ENCODE data around the gene CDCA5.

The CDCA5 gene

DNA sequence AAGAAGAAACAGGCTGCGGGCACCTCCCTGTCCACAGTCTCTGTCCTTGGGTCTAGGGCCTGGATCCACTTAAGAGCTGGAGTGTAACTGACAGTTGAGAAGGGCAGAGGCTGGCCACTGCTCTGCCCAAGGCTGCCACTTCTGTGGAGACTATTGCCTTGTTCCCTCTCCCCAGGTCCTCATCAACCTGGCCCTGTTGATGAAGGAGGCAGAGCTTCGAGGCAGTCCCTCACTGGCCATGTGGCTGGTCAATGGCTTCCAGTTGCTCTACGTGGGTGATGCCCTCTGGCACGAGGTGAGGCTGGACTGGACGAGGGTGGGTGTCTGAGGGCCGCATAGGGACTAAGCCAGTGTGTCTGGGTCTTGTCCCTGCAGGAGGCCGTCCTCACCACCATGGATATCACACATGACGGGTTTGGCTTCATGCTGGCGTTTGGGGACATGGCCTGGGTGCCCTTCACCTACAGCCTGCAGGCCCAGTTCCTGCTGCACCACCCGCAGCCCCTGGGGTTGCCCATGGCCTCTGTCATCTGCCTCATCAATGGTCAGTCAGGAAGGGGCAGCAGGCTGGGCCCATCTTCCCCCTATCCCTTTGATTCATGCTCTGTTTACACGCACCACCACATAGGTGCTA is 30.8 kb upstream of the CDCA5 start:
- Mint-ChIP-seq H3K9me3 (no peaks in the 10 kb centered on the region), H3K36me3 (ENCODE audit: low read depth) (peaks cover 19% of the 10 kb centered on the region), H3K4me1 (ENCODE audit: low read depth) (peaks cover 38% of the 10 kb centered on the region), H3K27me3 (ENCODE audit: low read depth) (no peaks in the 10 kb centered on the region), H3K4me3 (peak overlapping the region; percentile 85), H3K27ac (peak overlapping the region; percentile 45)
- no peak for DNase-seq (ENCODE audit: low spot score)

DNA sequence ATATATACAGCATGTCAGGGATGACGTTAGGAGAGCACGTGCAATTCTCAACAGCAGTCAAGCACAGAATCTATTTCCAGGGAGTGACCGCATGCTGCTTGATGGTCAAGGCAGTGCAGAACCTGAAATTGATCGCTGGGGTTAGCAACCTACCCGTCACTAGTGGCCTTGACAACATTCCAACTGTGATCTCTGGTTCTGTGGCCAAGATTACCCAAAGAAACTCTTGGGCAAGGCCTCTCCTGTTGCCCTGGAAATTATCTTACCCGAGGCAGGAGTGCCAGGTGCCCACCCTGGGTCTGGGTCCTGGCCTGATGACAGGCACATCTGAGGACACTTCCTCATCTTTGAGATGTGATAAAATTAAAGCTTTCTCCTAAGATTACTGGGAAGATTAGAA is 30.0 kb upstream of the CDCA5 start:
- Mint-ChIP-seq H3K27ac (peak overlapping the region; percentile 82), H3K4me3 (peak overlapping the region; percentile 85), H3K36me3 (ENCODE audit: low read depth) (peaks cover 14% of the 10 kb centered on the region), H3K27me3 (ENCODE audit: low read depth) (no peaks in the 10 kb centered on the region), H3K9me3 (no peaks in the 10 kb centered on the region), H3K4me1 (ENCODE audit: low read depth) (peaks cover 36% of the 10 kb centered on the region)
- no peak for DNase-seq (ENCODE audit: low spot score)

DNA sequence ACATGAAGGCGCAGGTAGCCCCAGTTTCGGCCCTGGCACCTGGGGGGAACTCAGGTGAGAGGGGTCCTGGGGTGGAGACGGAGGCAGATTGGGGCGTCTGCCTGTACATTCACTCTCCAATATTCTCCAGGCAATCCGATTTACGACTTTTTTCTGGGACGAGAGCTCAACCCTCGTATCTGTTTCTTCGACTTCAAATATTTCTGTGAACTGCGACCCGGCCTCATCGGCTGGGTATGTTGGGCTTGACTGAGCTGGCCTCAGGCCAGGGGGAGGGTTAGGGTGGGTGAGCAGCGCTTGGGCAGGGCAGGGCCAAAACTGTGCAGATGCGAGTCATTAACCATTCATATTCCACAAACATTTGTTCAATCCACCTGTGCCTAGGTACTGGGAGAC is 29.5 kb upstream of the CDCA5 start:
- Mint-ChIP-seq H3K4me3 (peak overlapping the region; percentile 85), H3K4me1 (ENCODE audit: low read depth) (peaks cover 31% of the 10 kb centered on the region), H3K9me3 (no peaks in the 10 kb centered on the region), H3K36me3 (ENCODE audit: low read depth) (peaks cover 9% of the 10 kb centered on the region), H3K27me3 (ENCODE audit: low read depth) (no peaks in the 10 kb centered on the region), H3K27ac (peak overlapping the region; percentile 82)
- DNase-seq (ENCODE audit: low spot score): no peak

DNA sequence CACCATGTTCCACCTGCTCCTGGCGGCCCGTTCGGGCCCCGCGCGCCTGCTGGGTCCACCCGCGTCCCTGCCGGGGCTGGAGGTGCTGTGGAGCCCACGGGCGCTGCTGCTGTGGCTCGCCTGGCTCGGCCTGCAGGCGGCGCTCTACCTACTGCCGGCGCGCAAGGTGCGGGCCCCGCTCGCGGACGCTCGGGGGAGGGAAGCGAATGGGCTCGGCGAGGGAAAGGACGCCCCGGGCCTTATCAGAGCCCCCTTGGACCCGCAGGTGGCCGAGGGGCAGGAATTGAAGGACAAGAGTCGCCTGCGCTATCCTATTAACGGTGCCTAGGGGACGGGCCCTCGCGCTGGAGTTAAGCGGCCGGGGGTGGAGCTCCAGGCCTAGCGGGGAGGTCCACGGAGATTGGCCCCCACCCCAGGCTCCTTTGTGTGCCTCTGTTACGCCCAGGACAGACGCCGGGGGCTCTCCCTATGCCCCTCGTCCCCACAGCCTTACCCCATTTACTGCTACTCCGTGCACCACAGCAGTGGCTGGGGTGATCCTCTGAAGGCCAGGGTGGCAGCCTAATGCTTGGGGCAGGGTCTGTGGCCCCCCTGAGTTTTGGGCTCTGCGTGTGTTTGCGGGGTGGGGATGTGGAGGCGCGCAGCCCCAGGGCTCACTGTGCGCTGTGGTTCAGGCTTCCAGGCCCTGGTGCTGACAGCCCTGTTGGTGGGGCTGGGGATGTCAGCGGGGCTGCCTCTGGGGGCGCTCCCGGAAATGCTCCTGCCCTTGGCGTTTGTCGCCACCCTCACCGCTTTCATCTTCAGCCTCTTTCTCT is 28.9 kb upstream of the CDCA5 start:
- Mint-ChIP-seq H3K36me3 (ENCODE audit: low read depth) (peaks cover 5% of the 10 kb centered on the region), H3K4me1 (ENCODE audit: low read depth) (peaks cover 28% of the 10 kb centered on the region), H3K27me3 (ENCODE audit: low read depth) (no peaks in the 10 kb centered on the region), H3K4me3 (peak overlapping the region; percentile 85), H3K27ac (peak overlapping the region; percentile 82), H3K9me3 (no peaks in the 10 kb centered on the region)
- peak; percentile 71 for DNase-seq (ENCODE audit: low spot score)

DNA sequence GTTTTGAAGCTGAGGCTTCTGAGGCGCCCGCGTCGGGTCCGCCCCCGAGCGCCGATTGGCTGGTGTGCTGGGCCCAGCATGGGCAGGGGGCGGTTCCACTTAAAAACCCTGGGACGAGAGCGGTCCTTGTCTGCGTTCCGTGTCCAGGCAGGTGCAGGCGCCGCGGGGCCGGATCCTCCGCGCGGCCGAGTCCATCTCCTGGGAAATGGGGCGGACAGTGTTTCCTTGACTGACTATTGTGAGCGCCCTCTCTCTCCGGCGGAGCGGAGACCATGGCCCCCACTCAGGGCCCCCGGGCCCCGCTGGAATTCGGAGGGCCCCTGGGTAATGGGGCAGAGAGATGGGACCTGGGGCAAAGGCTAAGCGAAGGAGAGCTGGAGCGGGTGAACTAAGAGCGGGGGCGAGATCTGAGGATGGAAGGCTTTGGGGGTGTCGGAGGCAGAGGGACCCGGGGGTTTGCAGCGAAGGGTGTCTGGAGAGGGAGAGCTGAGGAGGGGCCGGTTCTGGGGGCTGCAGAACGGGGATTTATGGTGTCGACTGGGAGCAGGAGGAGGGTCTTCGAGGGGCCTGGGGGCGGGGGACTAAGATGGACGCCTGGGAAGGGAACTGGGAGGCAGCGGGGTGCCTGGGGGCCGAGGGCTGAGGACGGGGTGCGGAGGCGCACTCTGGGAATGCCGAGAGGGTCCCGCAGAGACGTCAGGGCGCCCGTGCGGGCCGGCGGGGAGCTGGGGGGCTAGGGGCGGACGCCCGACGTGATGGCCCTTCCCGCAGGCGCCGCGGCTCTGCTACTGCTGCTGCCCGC is 28.1 kb upstream of the CDCA5 start, which contains the start of gene TM7SF2:
Gene TM7SF2, plus strand, starts transcription at position 129 of the 802 bp plus-strand sequence. Its CDS starts 144 bp downstream, at position 273.
- no peaks in the 10 kb centered on the region for H3K27me3 Mint-ChIP-seq (ENCODE audit: low read depth)
- H3K4me3 Mint-ChIP-seq: peak within 1 kb of the TSS; percentile 85
- H3K36me3 Mint-ChIP-seq (ENCODE audit: low read depth): peaks cover 3% of the 10 kb centered on the region
- peaks cover 28% of the 10 kb centered on the region for H3K4me1 Mint-ChIP-seq (ENCODE audit: low read depth)
- peak; percentile 94 for DNase-seq (ENCODE audit: low spot score)
- peak within 1 kb of the TSS; percentile 82 for H3K27ac Mint-ChIP-seq
- no peaks in the 10 kb centered on the region for H3K9me3 Mint-ChIP-seq

DNA sequence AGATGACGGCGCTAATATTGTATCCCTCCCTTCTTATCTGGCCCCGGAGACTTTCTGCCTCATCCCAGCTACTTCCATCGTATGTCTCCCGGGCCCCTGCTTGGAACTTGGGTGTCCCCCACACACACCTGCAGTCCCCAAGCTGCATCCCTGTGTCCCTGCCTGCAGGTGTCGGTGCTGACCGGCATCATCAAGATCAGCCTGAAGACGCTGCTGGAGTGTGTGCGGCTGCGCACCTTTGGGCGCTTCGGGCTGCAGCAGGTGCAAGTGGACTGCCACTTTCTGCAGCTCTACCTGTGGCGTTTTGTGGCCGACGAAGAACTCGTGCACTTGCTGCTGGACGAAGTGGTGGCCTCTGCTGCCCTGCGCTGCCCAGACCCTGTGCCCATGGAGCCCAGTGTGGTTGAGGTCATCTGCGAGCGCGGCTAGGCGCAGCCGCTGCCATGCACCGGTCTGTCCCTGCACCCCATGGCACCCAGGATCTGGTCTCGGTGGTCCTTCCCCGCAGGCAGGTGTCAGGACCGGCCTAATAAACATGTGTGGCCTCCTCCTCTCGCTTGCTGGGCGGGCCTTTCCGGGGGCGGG is 27.4 kb upstream of the CDCA5 start:
- DNase-seq (ENCODE audit: low spot score): no peak
- Mint-ChIP-seq H3K36me3 (ENCODE audit: low read depth) (peaks cover 6% of the 10 kb centered on the region), H3K4me3 (peak overlapping the region; percentile 85), H3K27ac (peak overlapping the region; percentile 77), H3K9me3 (no peaks in the 10 kb centered on the region), H3K4me1 (ENCODE audit: low read depth) (peaks cover 26% of the 10 kb centered on the region), H3K27me3 (ENCODE audit: low read depth) (no peaks in the 10 kb centered on the region)

DNA sequence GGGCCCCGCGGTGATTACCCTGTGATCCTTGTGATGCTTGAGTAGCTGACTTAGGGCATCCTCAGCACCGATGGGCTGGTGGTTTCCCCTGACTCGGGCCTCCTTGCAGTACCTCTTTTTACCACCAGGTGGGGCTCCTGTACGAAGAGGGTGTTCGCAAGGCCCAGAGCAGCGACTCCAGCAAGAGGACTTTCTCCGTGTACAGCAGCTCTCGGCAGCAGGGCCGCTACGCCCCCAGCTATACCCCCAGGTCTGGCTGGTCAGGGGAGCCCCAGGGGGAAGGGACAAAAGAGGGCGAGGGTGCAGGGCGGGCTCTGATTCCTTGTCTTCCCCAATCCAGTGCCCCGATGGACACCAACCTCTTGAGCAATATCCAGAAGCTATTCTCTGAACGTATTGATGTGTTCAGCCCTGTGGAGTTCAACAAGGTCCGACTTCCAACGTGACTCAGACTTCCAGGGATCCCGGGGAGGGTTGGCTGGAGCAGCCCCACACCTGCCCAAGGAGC is 26.6 kb upstream of the CDCA5 start:
- H3K4me3 Mint-ChIP-seq: no peak overlapping the region
- peaks cover 9% of the 10 kb centered on the region for H3K36me3 Mint-ChIP-seq (ENCODE audit: low read depth)
- no peaks in the 10 kb centered on the region for H3K9me3 Mint-ChIP-seq
- peak overlapping the region; percentile 16 for H3K27ac Mint-ChIP-seq
- H3K4me1 Mint-ChIP-seq (ENCODE audit: low read depth): peaks cover 23% of the 10 kb centered on the region
- peak; percentile 86 for DNase-seq (ENCODE audit: low spot score)
- H3K27me3 Mint-ChIP-seq (ENCODE audit: low read depth): no peaks in the 10 kb centered on the region

DNA sequence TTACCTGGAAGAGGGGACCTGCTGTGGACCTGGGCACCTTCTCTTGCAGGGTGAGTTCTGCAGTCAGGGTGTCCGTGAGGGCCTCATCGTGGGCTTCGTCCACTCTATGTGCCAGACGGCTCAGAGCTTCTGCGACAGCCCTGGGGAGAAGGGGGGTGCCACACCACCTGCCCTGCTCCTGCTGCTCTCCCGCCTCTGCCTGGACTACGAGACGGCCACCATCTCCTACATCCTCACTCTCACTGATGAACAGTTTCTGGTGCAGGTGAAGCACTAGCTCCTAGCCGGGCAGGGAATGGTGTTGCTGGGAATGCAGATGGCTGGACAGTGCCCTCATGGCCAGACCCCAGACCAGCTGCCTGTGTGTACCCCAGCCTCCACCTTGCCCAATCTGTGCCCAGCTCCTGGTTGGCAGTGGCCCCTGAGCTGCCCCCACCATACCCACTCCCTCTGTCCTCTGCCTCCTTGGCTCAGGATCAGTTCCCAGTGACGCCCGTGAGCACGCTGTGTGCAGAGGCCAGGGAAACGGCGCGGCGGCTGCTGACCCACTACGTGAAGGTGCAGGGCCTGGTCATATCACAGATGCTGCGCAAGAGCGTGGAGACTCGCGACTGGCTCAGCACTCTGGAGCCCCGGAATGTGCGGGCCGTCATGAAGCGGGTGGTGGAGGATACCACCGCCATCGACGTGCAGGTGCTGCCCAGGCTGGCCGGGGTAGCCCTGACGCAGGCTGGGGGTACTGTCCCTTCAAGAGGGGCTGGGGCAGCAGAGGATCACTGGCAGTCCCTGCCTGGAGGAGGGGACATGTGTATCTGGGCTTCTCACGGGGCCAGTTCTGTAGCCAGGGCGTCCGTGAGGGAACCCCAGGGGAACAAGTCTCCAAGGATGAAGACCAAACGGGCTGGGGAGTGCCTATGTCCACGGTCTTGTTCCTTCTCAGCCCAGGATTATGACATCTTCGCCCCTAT is 25.7 kb upstream of the CDCA5 start:
- Mint-ChIP-seq H3K27ac (peak overlapping the region; percentile 16), H3K36me3 (ENCODE audit: low read depth) (peaks cover 14% of the 10 kb centered on the region), H3K27me3 (ENCODE audit: low read depth) (no peaks in the 10 kb centered on the region), H3K4me3 (no peak overlapping the region), H3K9me3 (no peaks in the 10 kb centered on the region), H3K4me1 (ENCODE audit: low read depth) (peaks cover 26% of the 10 kb centered on the region)
- DNase-seq (ENCODE audit: low spot score): no peak

DNA sequence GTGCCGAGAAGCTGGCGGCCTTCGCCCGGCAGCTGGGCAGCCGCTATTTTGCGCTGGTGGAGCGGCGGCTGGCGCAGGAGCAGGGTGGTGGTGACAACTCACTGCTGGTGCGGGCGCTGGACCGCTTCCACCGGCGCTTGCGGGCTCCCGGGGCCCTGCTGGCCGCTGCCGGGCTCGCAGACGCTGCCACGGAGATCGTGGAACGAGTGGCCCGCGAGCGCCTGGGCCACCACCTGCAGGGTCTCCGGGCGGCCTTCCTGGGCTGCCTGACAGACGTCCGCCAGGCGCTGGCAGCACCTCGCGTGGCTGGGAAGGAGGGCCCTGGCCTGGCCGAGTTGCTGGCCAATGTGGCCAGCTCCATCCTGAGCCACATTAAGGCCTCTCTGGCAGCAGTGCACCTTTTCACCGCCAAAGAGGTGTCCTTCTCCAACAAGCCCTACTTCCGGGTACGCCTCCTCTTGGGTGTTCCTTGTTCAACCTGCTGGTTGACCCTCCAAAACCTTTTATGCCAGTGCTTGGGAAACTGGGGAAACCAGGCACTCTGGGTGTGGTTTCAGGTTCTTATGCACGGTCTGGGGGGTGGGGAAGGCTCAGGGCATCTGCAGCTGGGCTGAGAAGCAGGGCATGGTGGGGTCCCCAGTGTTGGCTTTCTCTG is 24.8 kb upstream of the CDCA5 start:
- Mint-ChIP-seq H3K9me3 (no peaks in the 10 kb centered on the region), H3K27me3 (ENCODE audit: low read depth) (no peaks in the 10 kb centered on the region), H3K27ac (no peak overlapping the region), H3K4me1 (ENCODE audit: low read depth) (peaks cover 22% of the 10 kb centered on the region), H3K4me3 (no peak overlapping the region), H3K36me3 (ENCODE audit: low read depth) (peaks cover 14% of the 10 kb centered on the region)
- no peak for DNase-seq (ENCODE audit: low spot score)

DNA sequence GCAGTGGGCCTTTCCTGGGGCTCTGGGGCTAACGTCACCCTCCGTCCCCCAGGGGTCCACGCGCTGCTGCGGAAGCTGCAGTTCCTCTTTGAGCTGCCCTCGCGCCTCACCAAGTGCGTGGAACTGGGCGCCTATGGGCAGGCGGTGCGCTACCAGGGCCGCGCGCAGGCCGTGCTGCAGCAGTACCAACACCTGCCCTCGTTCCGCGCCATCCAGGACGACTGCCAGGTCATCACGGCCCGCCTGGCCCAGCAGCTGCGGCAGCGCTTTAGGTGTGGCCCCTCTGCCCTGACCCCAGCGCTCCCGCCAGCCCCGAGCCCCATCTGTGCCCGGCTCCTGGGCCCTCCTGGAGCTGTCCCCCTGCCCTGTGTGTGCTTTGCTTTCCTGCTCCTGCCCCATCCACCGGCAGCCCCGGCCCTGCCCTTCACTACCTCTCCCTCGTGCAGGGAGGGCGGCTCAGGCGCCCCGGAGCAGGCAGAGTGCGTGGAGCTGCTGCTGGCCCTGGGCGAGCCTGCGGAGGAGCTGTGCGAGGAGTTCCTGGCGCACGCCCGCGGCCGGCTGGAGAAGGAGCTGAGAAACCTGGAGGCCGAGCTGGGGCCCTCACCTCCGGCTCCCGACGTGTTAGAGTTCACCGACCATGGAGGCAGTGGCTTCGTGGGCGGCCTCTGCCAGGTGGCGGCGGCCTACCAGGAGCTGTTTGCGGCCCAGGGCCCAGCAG is 24.1 kb upstream of the CDCA5 start:
- DNase-seq (ENCODE audit: low spot score): no peak
- H3K27me3 Mint-ChIP-seq (ENCODE audit: low read depth): no peaks in the 10 kb centered on the region
- H3K4me1 Mint-ChIP-seq (ENCODE audit: low read depth): peaks cover 15% of the 10 kb centered on the region
- H3K36me3 Mint-ChIP-seq (ENCODE audit: low read depth): peaks cover 14% of the 10 kb centered on the region
- no peak overlapping the region for H3K4me3 Mint-ChIP-seq
- H3K27ac Mint-ChIP-seq: no peak overlapping the region
- no peaks in the 10 kb centered on the region for H3K9me3 Mint-ChIP-seq

DNA sequence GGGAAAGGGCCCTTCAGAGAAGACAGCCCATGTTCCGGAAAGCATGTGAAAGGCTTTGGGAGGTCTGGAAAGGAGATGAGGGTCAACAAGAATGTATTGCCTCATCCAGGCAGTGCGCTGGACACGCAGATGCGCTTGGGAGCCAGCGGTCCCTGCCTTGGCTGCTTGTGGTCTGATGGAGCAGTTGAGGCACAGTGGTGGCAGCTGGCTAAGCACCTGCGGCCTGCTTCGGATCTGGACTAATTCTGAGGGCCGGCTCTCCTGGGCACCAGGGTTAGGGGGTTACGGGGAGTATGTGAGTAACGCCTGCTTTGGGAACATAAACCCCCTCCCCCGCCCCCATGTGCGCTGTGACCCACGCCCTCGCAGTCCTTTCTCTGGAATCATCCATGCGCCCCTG is 23.2 kb upstream of the CDCA5 start:
- Mint-ChIP-seq H3K36me3 (ENCODE audit: low read depth) (peaks cover 14% of the 10 kb centered on the region), H3K27me3 (ENCODE audit: low read depth) (no peaks in the 10 kb centered on the region), H3K9me3 (no peaks in the 10 kb centered on the region), H3K27ac (no peak overlapping the region), H3K4me3 (no peak overlapping the region), H3K4me1 (ENCODE audit: low read depth) (peaks cover 15% of the 10 kb centered on the region)
- DNase-seq (ENCODE audit: low spot score): no peak

DNA sequence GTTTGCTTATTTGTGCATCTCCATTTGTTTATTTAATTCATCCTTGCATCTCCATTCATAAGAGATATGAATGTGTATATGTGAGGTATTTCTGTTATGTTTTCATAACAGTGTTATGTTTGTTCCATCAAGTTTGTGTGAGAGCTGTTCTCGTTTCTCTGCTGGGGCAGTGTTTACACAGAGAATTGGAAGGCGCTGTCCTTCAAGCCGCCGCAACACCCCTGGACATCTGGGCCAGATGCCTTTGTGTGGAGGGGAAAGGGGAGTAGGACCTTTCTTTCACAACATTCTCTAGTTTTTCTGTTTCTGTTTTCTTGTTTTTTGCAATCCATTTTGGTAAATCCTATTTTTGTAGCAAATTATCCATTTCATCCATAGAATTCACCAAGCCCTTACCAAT is 20.8 kb upstream of the CDCA5 start:
- Mint-ChIP-seq H3K36me3 (ENCODE audit: low read depth) (peaks cover 12% of the 10 kb centered on the region), H3K27me3 (ENCODE audit: low read depth) (no peaks in the 10 kb centered on the region), H3K9me3 (no peaks in the 10 kb centered on the region), H3K4me1 (ENCODE audit: low read depth) (peaks cover 4% of the 10 kb centered on the region), H3K27ac (no peak overlapping the region), H3K4me3 (no peak overlapping the region)
- no peak for DNase-seq (ENCODE audit: low spot score)

Measured in T-helper 2 cell treated with Interferon-gamma antibody and Interleukin-4, amounts not matched to agents 5 μg/mL and 100 μg/mL, for 36 hours (primary cell).